HepG2 (cell line): ENCODE results near the gene IGFL1. TPM values are rescaled to one million over a fixed set of nuclear protein-coding genes. Genes with fewer than 3 reads are reported as not detected.

Experiments used
- ARID3A ChIP-seq: IDR thresholded peaks from 2 replicates; pipeline ENCODE4 v1.6.1; 2012; ENCODE audit warnings: low read depth, low read length, improper control_type of control experiment
- ARNT ChIP-seq: fragments of 450-650 bp; IDR thresholded peaks from 2 replicates; pipeline ENCODE4 v1.6.1; 2017
- ATF7 ChIP-seq, 2 experiments: fragments of 450-650 bp in 1 of 2; sonication (generic) in 1 of 2; formaldehyde crosslinking in 1 of 2; IDR thresholded peaks; 2 replicates each; pipeline versions ENCODE4 v1.4.0 to v1.6.1; 2016 to 2020; ENCODE audit warnings: antibody characterized with exemption in 1 of 2, mild to moderate bottlenecking in 1 of 2, missing genetic modification reagents in 1 of 2
- BCL3 ChIP-seq: sonication (generic); formaldehyde crosslinking; IDR thresholded peaks from 2 replicates; pipeline ENCODE4 v1.5.1; 2020; ENCODE audit warnings: mild to moderate bottlenecking, missing genetic modification reagents, moderate library complexity
- NFE2L2 ChIP-seq: fragments of 150-350 bp; IDR thresholded peaks from 2 replicates; pipeline ENCODE4 v1.6.1; 2014; ENCODE audit warnings: low read length
- PRPF4 ChIP-seq: fragments of 200-400 bp; formaldehyde crosslinking; IDR thresholded peaks from 2 replicates; pipeline ENCODE4 v1.6.1; 2016; ENCODE audit warnings: low read length, low read depth; ENCODE audit not compliant: poor library complexity, severe bottlenecking
- SP2 ChIP-seq: sonication (generic); formaldehyde crosslinking; IDR thresholded peaks from 2 replicates; pipeline ENCODE4 v1.5.1; 2020; ENCODE audit warnings: mild to moderate bottlenecking, missing genetic modification reagents
- ZNF256 ChIP-seq: sonication (generic); formaldehyde crosslinking; conservative IDR thresholded peaks from 2 replicates; pipeline ENCODE4 v1.4.0; 2020; ENCODE audit warnings: missing genetic modification reagents
- ZNF75D ChIP-seq: sonication (generic); formaldehyde crosslinking; IDR thresholded peaks from 2 replicates; pipeline ENCODE4 v1.8.1; 2023; ENCODE audit warnings: missing genetic modification reagents, mild to moderate bottlenecking, borderline replicate concordance
- ZNF839 ChIP-seq: sonication (generic); formaldehyde crosslinking; IDR thresholded peaks from 2 replicates; pipeline ENCODE4 v1.4.0; 2020; ENCODE audit warnings: missing genetic modification reagents, mild to moderate bottlenecking, borderline replicate concordance
- ZUFSP ChIP-seq: sonication (generic); formaldehyde crosslinking; IDR thresholded peaks from 2 replicates; pipeline ENCODE4 v1.9.0; 2021; ENCODE audit warnings: missing genetic modification reagents, mild to moderate bottlenecking, borderline replicate concordance
- polyA plus RNA-seq, 8 experiments: library from polyadenylated mRNA; depleted of rRNA in 3 of 8; stranded (reverse) in 7 of 8; unstranded in 1 of 8; fragments of >200 nt; fragmentation: Illumina TruSeq in 4 of 8; extraction: Trizol in 4 of 8; gene quantifications; 2 replicates each; pipeline versions ENCODE4 v1.2.1 to v1.2.3, GENCODE V29; 2011 to 2016; ENCODE audit warnings: low read depth in 4 of 8, missing spikeins in 1 of 8, mixed read lengths in 1 of 8; ENCODE audit not compliant: insufficient read depth in 1 of 8
- total RNA-seq, 5 experiments: library from RNA; depleted of rRNA; stranded (reverse); fragments of >200 nt; fragmentation: Illumina TruSeq; extraction: Trizol; gene quantifications; 2 replicates each; pipeline ENCODE4 v1.2.3, GENCODE V29; 2016; ENCODE audit warnings: low read depth in 1 of 5

IGFL1 gene
- total and polyA plus RNA-seq, 2 of the 13 experiments (the other 11 are each of a cell fraction or from before 2014, with no cell fraction given), result not detected

- TF ChIP-seq PRPF4 (no peak), ZNF75D (CRISPR knock-in tag) (no peak), ZNF256 (CRISPR knock-in tag) (no peak), SP2 (no peak), NFE2L2 (no peak), ARID3A (no peak), ZNF839 (no peak), ATF7 (IDR thresholded peaks at IDR 0.05) (no peak), ATF7 (CRISPR knock-in tag; IDR thresholded peaks at IDR 0.05) (no peak), BCL3 (CRISPR knock-in tag) (no peak), ZUFSP (CRISPR knock-in tag) (no peak), ARNT (no peak)
Observed at GRCh38 chr19:46202426-46202825, 27.1 kb upstream of the IGFL1 start (continued).
